ENCODE data around the gene CAPZA2.

Gene CAPZA2

GRCh38 chr7:116862951-116863670 is 724 bp downstream of the CAPZA2 start:
- DNase-seq: peak; percentile 14

- no peak for DNase-seq
These were observed 1.6 kb downstream of the CAPZA2 start for GRCh38 chr7:116863936-116864500.

- DNase-seq: no peak
These were observed 8.8 kb downstream of the CAPZA2 start for GRCh38 chr7:116871061-116871700.

- no peak for DNase-seq
These were observed 9.6 kb downstream of the CAPZA2 start for GRCh38 chr7:116872026-116872425.

GRCh38 chr7:116873619-116874018 is 11.2 kb downstream of the CAPZA2 start:
- no peak for DNase-seq

- DNase-seq: no peak
These were observed 14.5 kb downstream of the CAPZA2 start for GRCh38 chr7:116876664-116877442.

- no peak for DNase-seq
These were observed 15.2 kb downstream of the CAPZA2 start for GRCh38 chr7:116877443-116878217.

- no peak for DNase-seq
These were observed 22.3 kb downstream of the CAPZA2 start for GRCh38 chr7:116884691-116885090.

- DNase-seq: no peak
These were observed 23.3 kb downstream of the CAPZA2 start for GRCh38 chr7:116885724-116886123.

GRCh38 chr7:116886543-116887156 is 24.3 kb downstream of the CAPZA2 start:
- no peak for DNase-seq

GRCh38 chr7:116888895-116889294 is 26.5 kb downstream of the CAPZA2 start:
- no peak for DNase-seq

- no peak for DNase-seq
These were observed 33.5 kb downstream of the CAPZA2 start for GRCh38 chr7:116895849-116896248.

GRCh38 chr7:116897661-116898060 is 35.3 kb downstream of the CAPZA2 start:
- no peak for DNase-seq

GRCh38 chr7:116899308-116899707 is 36.9 kb downstream of the CAPZA2 start:
- DNase-seq: no peak

GRCh38 chr7:116901143-116901542 is 38.8 kb downstream of the CAPZA2 start:
- no peak for DNase-seq

GRCh38 chr7:116902867-116903266 is 40.5 kb downstream of the CAPZA2 start:
- no peak for DNase-seq

GRCh38 chr7:116906391-116906790 is 44.0 kb downstream of the CAPZA2 start:
- DNase-seq: no peak

GRCh38 chr7:116910383-116910782 is 48.0 kb downstream of the CAPZA2 start:
- no peak for DNase-seq

- no peak for DNase-seq
These were observed 49.4 kb downstream of the CAPZA2 start for GRCh38 chr7:116911801-116912200.

- DNase-seq: no peak
These were observed 50.0 kb downstream of the CAPZA2 start for GRCh38 chr7:116912269-116912909.

GRCh38 chr7:116918704-116919103 is 56.3 kb downstream of the CAPZA2 start:
- DNase-seq: no peak

- no peak for DNase-seq
These were observed 58.0 kb downstream of the CAPZA2 start for GRCh38 chr7:116920359-116920758.
